ENCODE data around the gene STAT3.
A peak's percentile ranks its signal among the peaks of the same experiment; 100 is the strongest.
"Not testable (repeated sequence)": the region's sequence is repeated elsewhere in the genome, so short reads cannot be mapped to it uniquely, and the experiment has no call there.

Gene STAT3

GRCh38 chr17:42305031-42305330 lies 83.3 kb downstream of the STAT3 start:
- Mint-ChIP-seq H3K27ac (peak overlapping the region; percentile 65), H3K36me3 (ENCODE audit: low read depth) (peaks cover 70% of the 10 kb centered on the region), H3K4me1 (ENCODE audit: low read depth) (peaks cover 13% of the 10 kb centered on the region)
- H3K4me3 Mint-ChIP-seq; DNase-seq (ENCODE audit: low spot score); H3K9me3 Mint-ChIP-seq; H3K27me3 Mint-ChIP-seq (ENCODE audit: low read depth): not testable (repeated sequence)

- DNase-seq (ENCODE audit: low spot score), result no peak
- Mint-ChIP-seq H3K36me3 (ENCODE audit: low read depth) (peaks cover 66% of the 10 kb centered on the region), H3K27me3 (ENCODE audit: low read depth) (no peaks in the 10 kb centered on the region), H3K9me3 (no peaks in the 10 kb centered on the region), H3K4me1 (ENCODE audit: low read depth) (peaks cover 11% of the 10 kb centered on the region), H3K27ac (peak overlapping the region; percentile 65), H3K4me3 (no peak overlapping the region)
Observed at GRCh38 chr17:42304187-42305030, 83.8 kb downstream of the STAT3 start.

GRCh38 chr17:42303694-42304093 lies 84.5 kb downstream of the STAT3 start:
- Mint-ChIP-seq H3K27ac (no peak overlapping the region), H3K36me3 (ENCODE audit: low read depth) (peaks cover 67% of the 10 kb centered on the region), H3K9me3 (no peaks in the 10 kb centered on the region), H3K4me3 (no peak overlapping the region), H3K4me1 (ENCODE audit: low read depth) (peaks cover 11% of the 10 kb centered on the region), H3K27me3 (ENCODE audit: low read depth) (no peaks in the 10 kb centered on the region)
- no peak for DNase-seq (ENCODE audit: low spot score)

- Mint-ChIP-seq H3K27ac (no peak overlapping the region), H3K36me3 (ENCODE audit: low read depth) (peaks cover 53% of the 10 kb centered on the region), H3K27me3 (ENCODE audit: low read depth) (no peaks in the 10 kb centered on the region), H3K4me1 (ENCODE audit: low read depth) (peaks cover 8% of the 10 kb centered on the region), H3K4me3 (no peak overlapping the region), H3K9me3 (no peaks in the 10 kb centered on the region)
- DNase-seq (ENCODE audit: low spot score), result no peak
Observed at GRCh38 chr17:42301022-42301421, 87.2 kb downstream of the STAT3 start.

- DNase-seq (ENCODE audit: low spot score); H3K27me3 Mint-ChIP-seq (ENCODE audit: low read depth); H3K4me1 Mint-ChIP-seq (ENCODE audit: low read depth); H3K9me3 Mint-ChIP-seq; H3K4me3 Mint-ChIP-seq; H3K27ac Mint-ChIP-seq: not testable (repeated sequence)
- peaks cover 58% of the 10 kb centered on the region for H3K36me3 Mint-ChIP-seq (ENCODE audit: low read depth)
Observed at GRCh38 chr17:42299913-42300312, 88.3 kb downstream of the STAT3 start.

GRCh38 chr17:42299361-42299760 lies 88.9 kb downstream of the STAT3 start:
- not testable (repeated sequence) for H3K4me3 Mint-ChIP-seq; H3K27me3 Mint-ChIP-seq (ENCODE audit: low read depth); DNase-seq (ENCODE audit: low spot score); H3K4me1 Mint-ChIP-seq (ENCODE audit: low read depth); H3K9me3 Mint-ChIP-seq; H3K27ac Mint-ChIP-seq
- peaks cover 54% of the 10 kb centered on the region for H3K36me3 Mint-ChIP-seq (ENCODE audit: low read depth)

- H3K36me3 Mint-ChIP-seq (ENCODE audit: low read depth), result peaks cover 48% of the 10 kb centered on the region
- not testable (repeated sequence) for DNase-seq (ENCODE audit: low spot score); H3K4me3 Mint-ChIP-seq
Observed at GRCh38 chr17:42297775-42298174, 90.5 kb downstream of the STAT3 start.

GRCh38 chr17:42296012-42296411 lies 92.2 kb downstream of the STAT3 start:
- H3K4me1 Mint-ChIP-seq (ENCODE audit: low read depth), result peaks cover 13% of the 10 kb centered on the region
- no peak for DNase-seq (ENCODE audit: low spot score)
- H3K27me3 Mint-ChIP-seq (ENCODE audit: low read depth), result no peaks in the 10 kb centered on the region
- H3K36me3 Mint-ChIP-seq (ENCODE audit: low read depth), result peaks cover 47% of the 10 kb centered on the region
- H3K4me3 Mint-ChIP-seq, result no peak overlapping the region
- H3K27ac Mint-ChIP-seq, result no peak overlapping the region
- H3K9me3 Mint-ChIP-seq, result no peaks in the 10 kb centered on the region

More at GRCh38 chr17:42297775-42298174, 90.5 kb downstream of the STAT3 start:
- not testable (repeated sequence) for H3K4me1 Mint-ChIP-seq (ENCODE audit: low read depth); H3K27ac Mint-ChIP-seq; H3K9me3 Mint-ChIP-seq; H3K27me3 Mint-ChIP-seq (ENCODE audit: low read depth)

- no peak for DNase-seq (ENCODE audit: low spot score)
- H3K4me3 Mint-ChIP-seq, result no peak overlapping the region
- no peak overlapping the region for H3K27ac Mint-ChIP-seq
- H3K4me1 Mint-ChIP-seq (ENCODE audit: low read depth), result peaks cover 23% of the 10 kb centered on the region
- H3K36me3 Mint-ChIP-seq (ENCODE audit: low read depth), result peaks cover 52% of the 10 kb centered on the region
- H3K27me3 Mint-ChIP-seq (ENCODE audit: low read depth), result no peaks in the 10 kb centered on the region
- H3K9me3 Mint-ChIP-seq, result no peaks in the 10 kb centered on the region
Observed at GRCh38 chr17:42294469-42295398, 93.5 kb downstream of the STAT3 start.

- Mint-ChIP-seq H3K9me3 (no peaks in the 10 kb centered on the region), H3K27ac (no peak overlapping the region), H3K36me3 (ENCODE audit: low read depth) (peaks cover 45% of the 10 kb centered on the region), H3K27me3 (ENCODE audit: low read depth) (no peaks in the 10 kb centered on the region), H3K4me1 (ENCODE audit: low read depth) (peaks cover 50% of the 10 kb centered on the region), H3K4me3 (no peak overlapping the region)
- no peak for DNase-seq (ENCODE audit: low spot score)
Observed at GRCh38 chr17:42291129-42291528, 97.1 kb downstream of the STAT3 start.

GRCh38 chr17:42290577-42290976 lies 97.7 kb downstream of the STAT3 start:
- H3K9me3 Mint-ChIP-seq, result no peaks in the 10 kb centered on the region
- peak overlapping the region; percentile 42 for H3K27ac Mint-ChIP-seq
- peaks cover 52% of the 10 kb centered on the region for H3K4me1 Mint-ChIP-seq (ENCODE audit: low read depth)
- H3K36me3 Mint-ChIP-seq (ENCODE audit: low read depth), result peaks cover 39% of the 10 kb centered on the region
- DNase-seq (ENCODE audit: low spot score), result no peak
- no peaks in the 10 kb centered on the region for H3K27me3 Mint-ChIP-seq (ENCODE audit: low read depth)
- H3K4me3 Mint-ChIP-seq, result peak overlapping the region; percentile 93

- H3K4me1 Mint-ChIP-seq (ENCODE audit: low read depth), result peaks cover 51% of the 10 kb centered on the region
- H3K4me3 Mint-ChIP-seq, result peak overlapping the region; percentile 93
- H3K27me3 Mint-ChIP-seq (ENCODE audit: low read depth), result no peaks in the 10 kb centered on the region
- peak; percentile 73 for DNase-seq (ENCODE audit: low spot score)
- H3K9me3 Mint-ChIP-seq, result no peaks in the 10 kb centered on the region
- H3K36me3 Mint-ChIP-seq (ENCODE audit: low read depth), result peaks cover 31% of the 10 kb centered on the region
- H3K27ac Mint-ChIP-seq, result peak overlapping the region; percentile 84
Observed at GRCh38 chr17:42289611-42290181, 98.5 kb downstream of the STAT3 start.

GRCh38 chr17:42288803-42289610 lies 99.2 kb downstream of the STAT3 start:
- Mint-ChIP-seq H3K27ac (peak overlapping the region; percentile 84), H3K4me3 (peak overlapping the region; percentile 93), H3K36me3 (ENCODE audit: low read depth) (peaks cover 30% of the 10 kb centered on the region), H3K27me3 (ENCODE audit: low read depth) (no peaks in the 10 kb centered on the region), H3K9me3 (no peaks in the 10 kb centered on the region), H3K4me1 (ENCODE audit: low read depth) (peaks cover 49% of the 10 kb centered on the region)
- peak; percentile 60 for DNase-seq (ENCODE audit: low spot score)
